NCI-H187 treated with DMSO at 0.1 percent for 48 hours (cell line): ENCODE data around the gene CRISPLD2.

Experiments
- DNase-seq: peaks from one replicate; lab custom pipeline; 2025; lab: John Stamatoyannopoulos, UW

Gene CRISPLD2

DNA sequence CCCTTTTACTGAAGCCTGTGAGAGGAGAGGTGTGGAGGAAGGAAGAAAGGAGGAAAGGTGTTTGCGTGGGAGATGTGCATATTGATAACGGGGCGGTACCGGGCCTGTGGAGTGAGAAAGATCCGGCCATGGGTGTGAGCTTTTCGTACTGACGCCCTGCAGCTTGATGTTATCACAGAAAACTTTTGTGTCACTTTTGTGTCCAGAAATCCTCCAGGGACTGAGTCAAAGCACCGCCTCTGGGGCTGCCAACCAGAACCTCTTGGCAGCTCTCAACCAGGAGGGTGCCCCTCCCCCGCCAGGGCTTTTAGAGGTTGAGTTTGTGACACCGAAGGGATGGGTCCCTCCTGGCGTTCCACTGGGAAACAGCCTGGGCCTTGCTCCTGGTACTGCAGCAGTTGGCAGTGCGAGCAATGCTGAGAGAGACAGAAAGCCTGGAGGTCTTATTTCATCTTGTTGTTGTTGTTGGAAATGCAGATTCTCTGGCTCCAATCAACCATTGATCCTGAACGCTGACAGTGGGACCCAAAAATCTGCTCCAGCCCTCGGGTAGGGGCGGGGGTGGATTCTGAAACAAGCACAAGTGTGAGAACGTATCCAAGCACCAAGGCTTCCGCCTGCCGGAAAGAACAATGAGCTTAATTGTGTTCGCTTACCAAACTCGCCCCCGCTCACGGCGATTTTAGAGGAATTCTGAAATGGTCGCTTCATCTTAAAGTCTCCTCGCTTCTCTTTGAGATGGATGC is 65.0 kb downstream of the CRISPLD2 start:
- no peak for DNase-seq

DNA sequence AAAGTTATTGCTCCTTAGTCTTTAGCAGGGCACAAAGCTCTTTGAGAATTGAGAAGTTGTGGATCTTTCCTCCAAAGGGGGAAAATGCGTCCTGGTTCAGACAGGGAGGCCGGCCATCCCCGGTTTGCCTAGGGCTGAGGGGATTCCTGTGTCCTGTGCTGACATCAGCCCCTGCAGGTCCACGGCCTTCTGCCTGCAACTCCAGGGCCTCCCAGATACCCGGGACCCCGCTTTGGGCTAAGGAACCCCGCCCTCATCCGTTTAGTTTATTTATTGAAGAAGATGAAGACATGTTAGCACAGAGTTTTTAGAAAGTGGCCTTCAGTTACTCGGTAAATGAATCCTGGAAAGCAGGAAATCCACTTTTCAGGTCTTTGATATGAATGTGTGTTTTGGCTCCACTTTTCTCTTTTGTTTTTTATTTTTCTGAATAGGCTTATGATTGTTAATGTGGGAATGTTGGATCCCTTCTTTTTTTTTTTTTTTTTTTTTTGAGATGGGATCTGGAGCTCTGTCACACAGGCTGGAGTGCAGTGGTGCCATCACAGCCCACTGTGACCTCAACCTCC is 65.6 kb downstream of the CRISPLD2 start:
- DNase-seq = no peak

DNA sequence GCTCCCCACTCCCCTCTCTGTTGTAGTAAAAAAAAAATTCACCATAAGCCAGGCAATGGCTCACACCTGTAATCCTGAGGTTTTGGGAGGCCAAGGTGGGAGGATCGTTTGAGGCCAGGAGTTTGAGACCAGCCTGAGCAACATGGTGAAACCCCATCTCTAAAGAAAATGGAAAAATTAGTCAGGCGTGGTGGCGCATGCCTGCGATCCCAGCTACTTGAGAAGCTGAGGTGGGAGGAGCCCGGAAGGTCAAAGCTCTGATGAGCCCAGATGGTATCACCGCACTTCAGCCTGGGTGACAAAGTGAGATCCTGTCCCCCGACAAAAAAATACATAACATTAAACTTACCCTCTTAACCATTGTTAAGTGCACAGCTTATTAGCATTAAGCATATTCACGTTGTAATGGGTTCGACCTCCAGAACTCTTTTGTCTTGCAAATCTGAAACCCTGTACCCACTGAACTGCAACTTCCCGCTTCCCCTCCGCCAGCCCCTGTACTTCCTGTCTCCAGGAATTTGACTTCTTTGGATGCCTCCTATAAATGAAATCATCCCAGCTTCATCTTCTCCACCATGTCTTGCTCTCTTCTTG is 66.8 kb downstream of the CRISPLD2 start:
- no peak for DNase-seq

DNA sequence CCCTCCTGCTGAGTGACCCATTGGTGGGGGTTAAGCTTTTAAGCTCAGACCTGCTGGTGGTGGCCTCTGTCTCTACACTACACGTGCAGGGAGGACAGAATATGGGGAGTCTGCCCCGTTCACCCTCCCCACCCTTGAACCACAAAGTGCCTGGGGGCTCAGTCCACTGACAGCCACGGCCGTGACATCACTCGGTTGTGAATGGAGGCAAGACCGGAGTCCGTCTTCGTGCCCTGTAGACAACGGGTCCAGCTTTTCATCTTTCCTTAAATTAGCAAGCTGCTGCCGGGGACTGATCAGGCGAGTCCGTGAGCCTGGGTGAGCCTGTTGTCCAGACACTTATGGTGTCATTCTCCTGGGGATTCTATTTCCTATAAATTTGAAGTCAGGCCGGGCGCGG is 67.4 kb downstream of the CRISPLD2 start:
- no peak for DNase-seq

DNA sequence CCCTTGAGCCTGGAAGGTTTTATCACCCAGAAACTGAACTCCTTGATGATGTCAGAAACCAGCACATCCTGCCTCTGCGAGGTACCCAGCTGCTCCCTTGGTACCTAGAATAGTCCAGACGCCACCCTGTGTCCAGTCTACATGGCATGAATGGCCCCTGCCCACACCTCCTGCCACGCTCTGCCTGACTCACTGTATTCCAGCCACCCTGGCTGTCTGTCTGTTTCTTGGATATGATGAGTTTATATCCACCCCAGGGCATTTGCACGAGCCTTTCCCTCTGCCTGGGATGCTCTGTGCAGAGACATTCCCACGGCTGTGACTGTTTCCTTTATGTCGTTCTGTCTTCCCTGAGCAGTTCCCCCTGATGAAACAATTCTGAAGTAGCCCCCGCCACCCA is 68.7 kb downstream of the CRISPLD2 start:
- DNase-seq = no peak

DNA sequence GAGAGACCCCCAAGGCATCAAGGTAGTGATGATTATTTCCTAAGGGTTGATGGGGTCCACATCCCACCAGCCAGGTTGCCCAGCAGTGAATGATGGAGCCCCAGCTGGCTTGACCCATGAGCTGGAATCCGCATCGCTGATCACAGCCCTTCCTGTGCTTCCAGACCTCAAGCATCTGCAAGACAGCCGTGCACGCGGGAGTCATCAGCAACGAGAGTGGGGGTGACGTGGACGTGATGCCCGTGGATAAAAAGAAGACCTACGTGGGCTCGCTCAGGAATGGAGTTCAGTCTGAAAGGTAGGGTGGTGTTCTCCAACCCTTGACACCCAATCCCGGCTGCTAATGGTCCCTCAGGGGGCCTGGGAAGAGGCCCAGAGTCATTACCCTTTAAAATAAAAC is 69.3 kb downstream of the CRISPLD2 start:
- DNase-seq = no peak

DNA sequence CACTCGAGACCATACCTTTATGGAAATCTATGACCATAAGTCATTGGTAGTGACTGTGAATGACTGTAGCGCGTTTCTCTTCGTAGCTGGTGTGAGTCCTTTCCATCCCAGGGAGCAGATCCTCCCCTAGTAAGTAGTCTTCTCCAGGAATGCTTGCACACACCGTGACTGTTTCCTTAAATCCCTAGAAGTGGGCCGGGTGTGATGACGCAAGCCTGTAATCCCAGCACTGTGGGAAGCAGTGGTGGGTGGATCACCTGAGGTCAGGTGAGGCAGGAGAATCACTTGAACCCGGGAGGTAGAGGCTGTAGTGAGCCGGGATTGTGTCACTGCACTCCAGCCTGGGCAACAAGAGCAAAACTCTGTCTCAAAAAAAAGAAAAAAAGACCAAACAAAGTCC is 70.6 kb downstream of the CRISPLD2 start:
- DNase-seq = no peak

DNA sequence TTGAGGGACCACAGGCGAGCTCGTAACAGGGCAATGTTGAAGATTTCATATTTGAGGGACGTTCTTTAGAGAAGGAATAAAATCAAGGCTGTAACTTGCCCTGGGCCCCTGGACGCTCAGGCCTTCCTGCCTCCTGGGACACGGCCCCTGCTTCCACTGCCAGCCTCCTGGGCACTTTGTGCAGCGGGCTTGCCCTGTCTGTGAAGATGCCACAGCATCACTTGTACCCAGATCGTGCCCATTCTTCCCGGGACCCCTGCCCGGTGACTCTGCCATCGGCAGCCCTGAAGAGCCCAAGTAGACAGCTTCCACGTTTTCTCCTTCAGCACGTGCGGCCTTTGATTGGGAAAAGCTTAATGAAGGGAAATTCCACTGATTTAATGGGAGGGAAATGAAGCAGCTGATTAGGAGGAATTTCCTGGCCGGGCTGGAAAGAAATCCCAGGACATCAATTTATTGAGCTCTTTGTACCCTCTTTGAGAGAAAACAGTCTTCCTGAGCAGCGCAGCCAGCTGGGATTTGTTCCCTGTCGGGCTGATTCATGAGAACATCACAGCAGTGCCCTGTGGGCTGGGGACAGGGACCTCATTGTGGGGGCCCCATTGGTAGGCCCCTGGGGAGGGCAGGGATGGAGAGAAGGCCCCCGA is 71.5 kb downstream of the CRISPLD2 start:
- no peak for DNase-seq

DNA sequence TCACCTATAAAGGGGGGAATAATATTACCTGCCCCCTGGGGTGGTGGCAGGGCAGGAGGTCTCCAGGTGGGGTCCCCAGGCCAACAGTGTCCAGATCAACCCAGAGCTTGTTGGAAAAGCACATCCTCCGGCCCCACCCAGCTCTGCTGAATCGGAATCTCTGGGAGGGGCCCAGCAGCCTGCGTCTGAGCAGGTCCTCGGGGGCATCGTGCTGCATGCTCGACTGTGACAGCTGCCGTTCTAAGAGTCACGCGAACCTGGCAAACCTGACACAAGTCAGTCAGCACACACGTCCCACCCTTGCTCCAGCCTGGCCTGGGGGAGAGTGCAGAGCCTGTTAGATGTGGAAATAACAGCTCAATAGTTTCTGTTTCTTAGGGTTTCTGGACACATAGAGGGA is 72.3 kb downstream of the CRISPLD2 start:
- DNase-seq = no peak

DNA sequence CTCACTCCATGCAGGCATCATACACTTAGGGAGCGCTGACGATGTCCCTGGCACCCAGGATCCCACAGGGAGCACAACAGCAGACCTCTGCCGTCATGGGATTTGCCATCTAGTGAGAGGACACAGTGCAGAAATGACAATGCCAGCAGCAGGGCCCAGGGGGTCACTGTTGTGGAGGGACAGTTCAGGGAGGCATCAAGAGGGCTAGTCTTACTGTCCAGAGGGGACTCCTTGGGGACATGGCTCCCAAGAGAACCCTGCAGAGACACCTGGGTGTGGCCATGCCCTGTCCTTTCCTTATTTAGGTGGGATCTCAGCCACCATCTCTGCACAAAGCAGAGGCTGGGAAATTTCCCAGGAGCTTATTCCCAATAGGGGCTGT is 73.7 kb downstream of the CRISPLD2 start:
- no peak for DNase-seq

DNA sequence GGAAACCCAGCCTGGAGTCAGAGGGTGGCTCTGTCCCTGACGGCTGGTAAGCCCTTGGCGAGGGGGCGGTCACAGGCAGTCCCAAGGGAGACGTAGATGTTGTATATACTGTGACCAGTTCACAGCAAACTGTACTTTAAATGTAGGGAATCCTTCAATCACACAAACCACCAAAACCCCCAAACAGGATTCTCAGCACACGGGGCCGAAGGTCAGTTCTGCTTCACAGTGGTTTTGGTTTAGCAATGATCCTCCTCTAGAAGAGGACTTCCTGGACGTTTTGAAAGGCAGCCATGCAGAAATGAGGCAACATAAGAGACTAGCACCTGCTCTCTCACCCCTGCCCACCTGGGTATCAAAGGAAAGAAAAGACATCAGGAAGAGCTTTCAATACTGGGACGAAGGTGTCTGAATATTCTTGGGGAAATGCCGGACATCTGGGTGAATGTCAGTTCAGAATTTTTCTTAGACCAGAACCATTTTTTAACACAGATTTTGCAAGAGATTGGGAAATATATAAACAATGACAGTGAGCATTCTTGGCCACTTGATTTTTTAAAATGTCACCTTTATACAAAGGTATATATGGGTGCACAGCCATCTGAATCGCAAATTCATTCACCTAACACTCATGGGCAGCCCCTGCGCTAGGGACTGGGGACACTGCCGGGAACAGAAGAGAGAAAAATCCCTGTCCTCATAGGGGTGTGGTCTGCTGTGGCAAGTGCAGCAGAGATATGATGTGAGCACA is 74.2 kb downstream of the CRISPLD2 start:
- DNase-seq = no peak

DNA sequence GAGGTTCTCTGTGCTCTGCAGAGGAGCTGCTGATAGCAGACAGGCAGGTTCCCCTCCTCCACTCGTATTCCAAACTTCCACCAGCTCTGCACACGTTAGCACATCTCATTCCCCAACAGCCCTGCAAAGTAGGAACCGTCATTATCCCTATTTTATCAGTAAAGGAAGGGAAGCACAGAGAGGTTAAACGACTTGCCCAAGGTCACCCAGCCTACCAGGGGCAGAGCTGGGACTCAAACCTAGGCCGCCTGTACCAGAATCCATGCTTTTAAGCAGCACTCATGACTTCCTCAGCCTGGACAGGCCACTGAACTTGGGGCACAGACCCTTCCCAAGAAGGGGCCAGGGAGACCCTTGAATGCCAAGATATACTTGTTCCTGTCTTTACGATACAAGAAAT is 75.2 kb downstream of the CRISPLD2 start:
- DNase-seq = no peak

DNA sequence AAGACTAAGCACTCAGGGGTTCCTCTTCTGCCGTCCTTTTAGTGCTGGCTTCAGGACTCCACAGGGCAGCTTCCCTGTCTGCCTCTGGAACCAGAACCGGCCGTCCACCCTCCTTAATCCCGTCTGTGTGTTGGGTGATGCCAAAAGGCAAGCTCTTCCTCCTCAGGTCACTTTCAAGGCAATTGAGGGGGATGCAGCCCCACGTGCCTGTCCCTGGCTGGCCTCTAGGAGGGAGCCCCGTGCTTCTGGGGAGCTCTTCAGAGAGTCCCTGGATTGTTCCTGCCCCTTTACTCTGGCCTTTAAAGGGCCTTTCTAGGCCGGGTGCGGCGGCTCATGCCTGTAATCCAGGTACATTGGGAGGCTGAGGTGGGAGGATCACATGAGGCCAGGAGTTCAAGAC is 77.1 kb downstream of the CRISPLD2 start:
- no peak for DNase-seq

DNA sequence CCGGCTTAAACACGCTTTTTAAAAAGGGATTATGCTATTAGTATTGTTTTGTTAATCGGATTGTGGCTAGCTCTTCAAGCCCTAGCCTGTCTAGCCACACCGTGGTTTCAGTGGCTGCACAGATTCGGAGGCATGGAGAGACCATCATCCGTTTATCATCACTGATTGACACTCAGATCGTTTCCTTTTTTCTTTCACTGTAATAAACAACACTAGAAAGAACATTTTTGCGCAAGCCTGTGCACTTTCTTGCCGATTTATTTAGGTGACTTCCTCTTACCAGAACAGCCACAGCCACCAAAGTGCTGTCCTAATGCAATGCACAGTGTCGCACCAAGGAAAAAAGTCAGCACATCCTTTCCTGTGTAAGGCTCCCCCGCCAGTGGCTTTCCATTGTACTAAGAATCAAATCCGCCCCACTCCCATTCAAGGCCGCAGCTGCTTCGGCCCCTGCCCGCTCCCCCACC is 78.2 kb downstream of the CRISPLD2 start:
- no peak for DNase-seq

DNA sequence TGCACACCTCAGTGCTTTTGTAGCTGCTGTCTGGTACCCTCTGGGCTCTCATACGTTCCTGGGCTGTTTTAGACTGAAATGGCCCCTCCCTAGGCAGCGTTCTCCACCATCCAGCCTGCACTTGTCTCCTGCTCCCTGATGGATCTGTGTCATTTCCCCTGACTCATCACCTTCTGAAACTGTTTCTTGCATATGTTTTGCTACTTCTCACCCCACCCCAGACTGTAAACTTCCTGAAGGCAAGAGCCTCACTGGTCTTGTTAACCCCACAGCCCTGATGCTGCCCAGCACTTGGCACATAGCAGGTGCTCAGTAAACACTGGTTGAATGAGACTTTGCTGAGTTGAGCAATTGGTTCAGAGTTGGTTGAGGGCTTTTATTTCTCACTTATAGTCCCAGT is 78.7 kb downstream of the CRISPLD2 start:
- no peak for DNase-seq

DNA sequence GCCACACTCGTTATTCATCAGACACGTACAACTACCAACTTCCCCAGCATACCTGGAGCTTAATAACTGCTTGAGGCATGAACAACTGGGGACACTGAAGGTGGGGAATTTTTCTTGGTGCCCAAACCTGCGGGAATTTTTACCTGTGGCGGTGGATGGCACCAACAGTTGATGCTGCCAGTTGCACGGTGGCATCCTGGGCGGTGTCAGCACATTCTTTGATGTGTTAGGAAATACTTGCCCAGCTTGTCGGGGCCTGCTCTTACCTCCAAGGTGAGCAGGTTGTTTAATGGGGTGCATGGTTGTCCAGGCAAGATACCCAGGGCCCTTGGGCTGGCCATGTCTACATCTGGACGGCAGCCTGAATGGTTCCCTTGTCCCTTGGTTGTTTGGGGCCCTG is 79.6 kb downstream of the CRISPLD2 start:
- no peak for DNase-seq

DNA sequence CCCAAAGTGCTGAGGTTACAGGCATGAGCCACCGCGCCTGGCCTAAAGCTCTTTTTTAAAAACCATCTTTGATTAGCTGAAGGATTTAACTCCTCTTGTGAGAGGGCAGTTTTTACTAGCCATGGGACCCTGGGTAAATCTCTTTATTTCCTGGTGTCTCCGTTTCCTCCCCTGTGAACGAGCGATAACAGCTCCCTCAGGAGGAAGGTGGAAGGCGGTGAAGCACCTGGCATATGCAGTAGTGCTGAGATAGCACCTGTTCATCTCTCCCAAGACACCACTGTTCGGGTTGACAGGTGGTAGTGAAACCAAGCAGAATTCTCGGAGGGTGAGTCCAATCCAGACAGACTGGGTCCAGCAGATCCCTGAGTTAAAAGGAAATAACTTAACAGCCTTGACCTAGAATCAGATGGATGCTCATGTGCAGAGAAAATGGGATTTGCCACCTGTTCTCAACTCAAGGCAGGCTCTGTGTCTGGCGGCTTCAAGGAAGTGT is 86.2 kb downstream of the CRISPLD2 start:
- DNase-seq = no peak

DNA sequence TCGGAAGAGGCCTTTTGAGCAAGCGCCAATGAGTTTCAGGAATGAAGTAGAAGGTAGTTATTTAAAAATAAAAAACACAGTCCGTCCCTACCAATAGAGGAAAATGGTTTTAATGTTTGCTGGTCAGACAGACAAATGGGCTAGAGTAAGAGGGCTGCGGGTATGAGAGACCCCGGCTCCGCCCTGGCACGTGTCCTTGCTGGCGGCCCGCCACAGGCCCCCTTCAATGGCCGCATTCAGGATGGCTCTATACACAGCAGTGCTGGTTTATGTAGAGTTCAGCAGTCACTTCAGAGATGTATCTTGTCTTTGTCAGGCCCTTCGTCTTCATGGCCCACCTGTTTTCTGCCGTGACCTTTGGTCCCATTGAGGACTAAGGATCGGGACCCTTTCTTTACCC is 87.3 kb downstream of the CRISPLD2 start:
- no peak for DNase-seq

DNA sequence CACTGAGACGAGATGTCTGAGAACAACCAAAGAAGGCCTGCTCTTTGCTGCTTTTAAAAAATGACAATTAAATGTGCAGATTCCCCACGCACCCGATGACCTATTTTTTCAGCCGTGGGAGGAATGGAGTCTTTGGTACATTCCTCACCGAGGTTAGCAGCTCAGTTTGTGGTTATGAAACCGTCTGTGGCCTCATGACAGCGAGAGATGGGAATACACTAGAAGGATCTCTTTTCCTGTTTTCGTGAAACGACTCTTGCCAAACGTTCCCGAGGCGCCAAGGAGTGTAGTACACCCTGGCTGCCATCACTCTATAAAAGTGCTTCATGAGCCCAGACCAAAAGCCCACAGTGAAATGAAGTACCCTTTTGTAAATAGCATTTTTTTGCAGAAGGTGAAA is 87.8 kb downstream of the CRISPLD2 start:
- no peak for DNase-seq

DNA sequence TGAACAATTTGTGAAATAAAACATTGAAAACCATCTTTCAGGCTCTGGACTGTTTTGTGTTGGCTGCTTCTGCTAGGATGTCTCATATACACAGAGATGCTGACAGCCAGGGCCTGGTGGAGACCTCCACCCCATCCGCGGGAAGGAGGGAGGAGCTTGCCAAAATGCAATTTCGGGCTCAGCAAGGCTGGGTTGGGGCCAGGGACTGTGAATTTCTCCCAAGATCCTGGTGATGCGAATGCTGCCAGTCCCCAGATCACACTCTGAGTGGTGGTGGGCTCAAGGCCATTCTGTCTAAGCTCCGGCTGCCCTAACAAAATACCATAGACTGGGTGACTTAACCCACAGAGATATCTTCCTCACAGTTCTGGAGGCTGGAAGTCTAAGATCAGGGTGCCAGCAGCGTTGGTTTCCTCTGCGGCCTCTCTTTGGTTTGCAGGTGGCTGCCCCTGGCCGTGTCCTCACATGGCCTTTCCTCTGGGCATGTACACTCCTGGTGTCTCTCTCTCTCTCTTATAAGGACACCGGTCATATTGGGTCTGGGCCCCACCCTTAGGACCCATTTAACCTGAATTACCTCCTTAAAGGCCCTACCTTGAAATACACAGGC is 89.8 kb downstream of the CRISPLD2 start:
- DNase-seq = no peak

DNA sequence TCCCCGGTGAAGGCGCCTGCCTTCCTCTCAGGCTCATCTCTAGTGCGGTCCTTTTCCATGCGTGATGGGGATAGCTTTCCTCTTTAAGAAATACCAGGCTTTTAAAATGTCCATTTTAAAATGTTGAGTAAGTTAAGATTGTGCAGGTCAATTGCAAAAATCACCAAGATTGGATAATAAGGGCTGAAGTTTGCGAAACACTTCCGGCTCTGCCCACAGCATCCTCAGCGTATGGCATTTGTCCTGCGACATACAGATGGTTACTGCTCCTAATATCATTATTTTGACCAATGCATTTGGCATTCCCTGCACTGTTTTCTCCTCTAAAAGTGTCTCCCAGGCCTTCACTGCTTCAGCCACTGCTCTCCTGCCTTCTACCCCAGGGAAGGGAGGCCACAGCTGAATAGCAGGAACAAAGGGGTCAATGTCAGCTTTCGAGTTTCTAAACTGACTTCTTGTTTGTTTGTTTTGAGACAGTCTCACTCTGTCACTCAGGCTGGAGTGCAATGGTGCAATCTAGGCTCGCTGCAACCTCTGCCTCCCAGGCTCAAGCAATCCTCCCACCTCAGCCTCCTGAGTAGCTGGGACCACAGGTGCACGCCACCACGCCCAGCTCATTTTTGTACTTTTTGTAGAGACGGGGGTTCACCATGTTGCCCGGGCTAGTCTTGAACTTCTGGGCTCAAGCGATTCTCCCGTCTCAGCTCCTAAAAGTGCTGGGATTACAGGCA is 91.9 kb downstream of the CRISPLD2 start:
- DNase-seq = no peak
